ENCODE data around the gene POU2F2. TPM values are rescaled to one million over a fixed set of nuclear protein-coding genes. Genes with fewer than 3 reads are reported as not detected.

Gene POU2F2
- polyA plus RNA-seq, 1 experiment, result 1.9 TPM

DNA sequence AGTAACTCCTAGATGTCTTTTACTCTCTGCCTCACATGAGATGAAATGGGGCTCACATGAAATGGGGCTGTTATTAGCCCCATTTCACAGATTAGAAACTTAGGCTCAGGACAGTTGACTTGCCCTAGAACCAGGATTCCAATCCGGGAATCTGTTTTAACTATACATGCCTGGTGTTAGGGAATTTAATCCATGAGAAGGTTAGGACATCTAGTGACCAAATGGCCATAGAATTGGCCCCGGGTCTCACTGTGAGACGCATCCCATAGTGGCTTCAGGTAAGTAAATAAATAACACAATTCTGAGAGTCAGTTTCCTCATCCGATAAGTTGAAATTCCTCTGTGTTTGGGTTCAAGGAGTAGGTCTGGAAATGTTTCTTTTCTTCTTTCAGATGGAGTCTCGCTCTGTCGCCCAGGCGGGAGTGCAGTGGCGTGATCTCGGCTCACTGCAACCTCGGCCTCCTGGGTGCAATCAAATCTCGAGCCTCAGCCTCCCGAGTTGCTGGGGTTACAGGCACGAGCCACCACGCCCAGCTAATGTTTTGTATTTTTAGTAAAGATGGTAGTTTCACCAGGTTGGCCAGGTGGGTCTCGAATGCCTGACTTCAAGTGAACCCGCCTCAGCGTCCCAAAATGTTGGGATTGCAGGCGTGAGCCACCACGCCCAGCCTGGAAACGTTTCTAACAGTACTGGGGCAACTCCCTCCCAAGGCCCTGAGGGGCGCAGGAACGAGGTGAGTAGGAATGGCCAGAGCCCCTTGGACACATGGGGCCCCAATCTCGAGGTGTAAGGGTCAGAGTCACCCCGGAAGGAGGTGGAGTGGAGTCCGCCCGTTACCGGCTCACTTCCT, 57.5 kb downstream of the POU2F2 start:
- peak overlapping the region; percentile 77 for H3K27ac ChIP-seq (ENCODE audit: low read depth, low read length)
- TF ChIP-seq, protein P1, sequence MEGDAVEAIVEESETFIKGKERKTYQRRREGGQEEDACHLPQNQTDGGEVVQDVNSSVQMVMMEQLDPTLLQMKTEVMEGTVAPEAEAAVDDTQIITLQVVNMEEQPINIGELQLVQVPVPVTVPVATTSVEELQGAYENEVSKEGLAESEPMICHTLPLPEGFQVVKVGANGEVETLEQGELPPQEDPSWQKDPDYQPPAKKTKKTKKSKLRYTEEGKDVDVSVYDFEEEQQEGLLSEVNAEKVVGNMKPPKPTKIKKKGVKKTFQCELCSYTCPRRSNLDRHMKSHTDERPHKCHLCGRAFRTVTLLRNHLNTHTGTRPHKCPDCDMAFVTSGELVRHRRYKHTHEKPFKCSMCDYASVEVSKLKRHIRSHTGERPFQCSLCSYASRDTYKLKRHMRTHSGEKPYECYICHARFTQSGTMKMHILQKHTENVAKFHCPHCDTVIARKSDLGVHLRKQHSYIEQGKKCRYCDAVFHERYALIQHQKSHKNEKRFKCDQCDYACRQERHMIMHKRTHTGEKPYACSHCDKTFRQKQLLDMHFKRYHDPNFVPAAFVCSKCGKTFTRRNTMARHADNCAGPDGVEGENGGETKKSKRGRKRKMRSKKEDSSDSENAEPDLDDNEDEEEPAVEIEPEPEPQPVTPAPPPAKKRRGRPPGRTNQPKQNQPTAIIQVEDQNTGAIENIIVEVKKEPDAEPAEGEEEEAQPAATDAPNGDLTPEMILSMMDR (IDR thresholded peaks at IDR 0.05; ENCODE audit: low read depth, low read length), result no peak
- CTCF ChIA-PET, result no interaction called here
- peak overlapping the region; percentile 64 for H3K4me3 ChIP-seq (ENCODE audit: low read depth, low read length)
- peaks cover 11% of the 10 kb centered on the region for H3K27me3 ChIP-seq (ENCODE audit: control insufficient read depth, insufficient read depth, low read length)
- no peaks in the 10 kb centered on the region; the same call in 1 of the 2 replicates for H3K9me3 ChIP-seq (ENCODE audit: control insufficient read depth, insufficient read depth, low read length)
- no peak for DNase-seq (ENCODE audit: low read depth, low spot score)
- POLR2A ChIA-PET, result no interaction called here

DNA sequence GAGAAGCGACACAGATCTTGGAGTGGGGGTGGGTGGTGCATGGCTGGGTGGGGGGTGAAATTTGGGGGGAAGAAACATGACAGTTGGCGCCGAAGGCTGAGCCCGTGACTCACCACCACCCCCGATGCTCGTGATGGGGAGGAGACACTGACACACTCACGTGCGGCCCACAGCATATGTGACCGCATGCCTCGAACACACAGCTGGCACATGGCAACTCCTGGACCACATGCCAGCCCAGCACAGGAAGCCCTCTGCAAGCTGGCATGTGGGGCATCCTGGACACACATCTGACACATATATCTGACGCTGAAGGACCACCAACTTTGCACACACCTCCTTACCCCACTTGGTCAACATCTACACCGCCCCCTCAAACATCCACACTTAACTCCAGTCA, 61.0 kb downstream of the POU2F2 start:
- no peak for DNase-seq (ENCODE audit: low read depth, low spot score)
- POLR2A ChIA-PET, result no interaction called here
- CTCF ChIA-PET, result interaction anchor here (0.7 to 1.2 kb wide), 2 partner anchors 36 to 71 kb away, joined by 3 read pairs; no protein-coding TSS in a partner anchor

DNA sequence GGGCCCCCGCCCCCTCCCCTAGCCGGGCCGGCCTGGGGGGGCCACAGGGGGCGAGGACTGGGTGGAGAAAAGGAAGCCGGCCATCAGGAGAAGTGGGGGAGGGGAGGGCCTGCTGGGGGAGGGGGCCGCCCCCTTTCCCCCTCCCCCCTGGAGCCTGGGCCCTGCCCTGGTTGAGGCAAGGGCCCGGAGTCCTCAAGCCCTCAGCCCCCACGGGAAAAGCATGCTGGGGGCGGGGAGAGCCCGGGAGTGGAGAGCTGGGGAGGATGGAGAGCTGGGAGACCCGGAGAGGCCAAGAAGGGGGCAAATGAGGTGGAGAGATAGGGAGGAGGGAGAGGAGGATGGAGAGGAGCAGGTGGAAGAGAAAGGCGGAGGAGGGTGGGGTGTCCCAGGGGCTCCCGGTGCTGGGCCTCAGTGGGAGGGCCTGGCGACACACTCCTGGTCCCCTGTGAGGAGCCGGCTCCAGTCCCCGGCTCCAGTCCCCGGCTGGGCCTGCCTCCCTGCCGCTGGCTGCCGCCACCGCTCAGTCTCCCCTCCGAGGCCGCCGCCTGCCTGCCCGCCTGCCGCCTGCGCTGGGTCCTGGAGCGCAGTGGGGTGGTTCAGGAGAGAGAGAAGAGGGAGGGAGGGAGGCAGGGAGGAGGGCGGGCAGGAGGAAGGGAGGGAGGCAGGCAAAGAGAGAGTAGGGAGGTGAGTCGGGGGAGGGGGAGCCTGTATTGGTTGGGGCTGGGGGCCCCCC, 62.5 kb downstream of the POU2F2 start, which contains the start of gene GRIK5:
GRIK5 (minus strand) TSS at position 588 of the 733 bp plus-strand sequence. CDS start 4,436 bp downstream, outside the sequence.
- CTCF ChIA-PET, result no interaction called here
- Histone ChIP-seq H3K4me3 (ENCODE audit: low read depth, low read length) (no peak within 1 kb of the TSS), H3K9me3 (ENCODE audit: control insufficient read depth, insufficient read depth, low read length) (no peaks in the 10 kb centered on the region; the same call in 1 of the 2 replicates), H3K27me3 (ENCODE audit: control insufficient read depth, insufficient read depth, low read length) (peaks cover 51% of the 10 kb centered on the region), H3K27ac (ENCODE audit: low read depth, low read length) (no peak within 1 kb of the TSS)
- TF ChIP-seq, protein P1 (IDR thresholded peaks at IDR 0.05; ENCODE audit: low read depth, low read length), result no peak
- no peak for DNase-seq (ENCODE audit: low read depth, low spot score)
- POLR2A ChIA-PET, result no interaction called here

More for the DNA sequence above, 61.0 kb downstream of the POU2F2 start:
- TF ChIP-seq, protein P1 (IDR thresholded peaks at IDR 0.05; ENCODE audit: low read depth, low read length), result no peak
- Histone ChIP-seq H3K27me3 (ENCODE audit: control insufficient read depth, insufficient read depth, low read length) (peaks cover 44% of the 10 kb centered on the region), H3K9me3 (ENCODE audit: control insufficient read depth, insufficient read depth, low read length) (no peaks in the 10 kb centered on the region; the same call in 1 of the 2 replicates), H3K4me3 (ENCODE audit: low read depth, low read length) (no peak overlapping the region), H3K27ac (ENCODE audit: low read depth, low read length) (no peak overlapping the region)

DNA sequence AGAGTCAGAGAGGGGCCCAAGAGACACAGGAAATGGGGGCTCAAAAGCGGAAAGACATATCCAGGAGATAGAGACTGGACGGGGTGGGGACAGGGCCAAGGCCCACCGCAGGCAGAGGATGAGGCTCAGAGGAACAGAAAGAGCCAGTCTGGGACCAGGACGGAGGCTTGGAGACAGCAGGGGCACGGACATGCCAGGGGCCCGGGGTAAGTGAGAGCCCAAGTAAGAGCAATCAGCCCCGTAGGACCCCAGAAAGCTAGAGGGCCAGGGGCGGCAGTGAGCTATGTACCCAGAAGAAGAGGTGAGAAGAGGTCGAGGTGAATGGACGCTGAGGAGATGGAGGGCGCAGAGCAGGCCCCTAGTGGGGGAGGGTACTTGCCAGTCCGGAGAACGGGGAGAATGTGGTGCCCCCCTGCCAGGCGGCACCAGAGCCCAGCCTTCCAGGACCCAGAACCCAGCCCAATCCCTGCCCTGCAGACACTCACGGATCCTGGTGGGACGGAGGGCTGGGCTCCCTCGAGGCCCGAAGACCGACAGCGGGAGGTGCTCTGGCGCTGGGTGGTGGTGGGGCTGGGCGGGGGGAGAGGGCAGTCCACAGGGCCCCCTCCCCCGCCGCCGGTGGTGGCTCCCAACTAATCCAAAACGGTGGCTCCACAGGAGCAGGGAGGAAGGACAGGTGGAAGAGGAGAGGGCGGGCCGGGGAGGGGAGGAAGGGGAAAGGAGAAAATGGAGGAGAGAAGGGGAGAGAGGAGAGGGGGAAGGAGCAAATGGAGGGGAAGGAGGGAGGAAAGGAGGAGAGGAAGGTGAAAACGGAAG, 63.3 kb downstream of the POU2F2 start:
- TF ChIP-seq, protein P1 (IDR thresholded peaks at IDR 0.05; ENCODE audit: low read depth, low read length), result no peak
- ChIA-PET POLR2A (no interaction called here), CTCF (no interaction called here)
- Histone ChIP-seq H3K27ac (ENCODE audit: low read depth, low read length) (no peak overlapping the region), H3K9me3 (ENCODE audit: control insufficient read depth, insufficient read depth, low read length) (no peaks in the 10 kb centered on the region; the same call in 1 of the 2 replicates), H3K27me3 (ENCODE audit: control insufficient read depth, insufficient read depth, low read length) (peaks cover 57% of the 10 kb centered on the region), H3K4me3 (ENCODE audit: low read depth, low read length) (no peak overlapping the region)
- DNase-seq (ENCODE audit: low read depth, low spot score), result no peak

Data from AG04450 (cell line).